Osteocyte (in vitro differentiated cells): Measurements from ENCODE around the gene KRT12. TPM values are rescaled to one million over a fixed set of nuclear protein-coding genes. Genes with fewer than 3 reads are reported as not detected.

Experiments used
- DNase-seq: peaks from one replicate; pipeline ENCODE4 v3.0.0; 2021; ENCODE audit warnings: mixed read lengths; ENCODE audit not compliant: unreplicated experiment; ENCODE audit errors: extremely low spot score
- H3K27ac Mint-ChIP-seq: one replicate; pipeline ENCODE4 v1.8.0; 2021; ENCODE audit warnings: mild to moderate bottlenecking, mixed read lengths; ENCODE audit not compliant: unreplicated experiment
- H3K27me3 Mint-ChIP-seq: one replicate; pipeline ENCODE4 v1.8.0; 2021; ENCODE audit warnings: mixed read lengths; ENCODE audit not compliant: unreplicated experiment
- H3K36me3 Mint-ChIP-seq: one replicate; pipeline ENCODE4 v1.8.0; 2021; ENCODE audit warnings: mixed read lengths; ENCODE audit not compliant: unreplicated experiment
- H3K4me1 Mint-ChIP-seq: one replicate; pipeline ENCODE4 v1.8.0; 2021; ENCODE audit warnings: mixed read lengths; ENCODE audit not compliant: unreplicated experiment
- H3K4me3 Mint-ChIP-seq: one replicate; pipeline ENCODE4 v1.8.0; 2021; ENCODE audit warnings: mild to moderate bottlenecking, moderate library complexity, mixed read lengths; ENCODE audit not compliant: unreplicated experiment
- H3K9me3 Mint-ChIP-seq: one replicate; pipeline ENCODE4 v1.8.0; 2021; ENCODE audit warnings: mixed read lengths; ENCODE audit not compliant: unreplicated experiment
- total RNA-seq: library from RNA; stranded (reverse); gene quantifications from 2 replicates; pipeline ENCODE4 v1.2.1, GENCODE V29; 2021
- TF ChIP-seq, protein P1 (sequence below): fragments of 200-600 bp; sonication (generic); IDR thresholded peaks from 2 replicates; pipeline ENCODE4 v1.5.0; 2021; ENCODE audit warnings: antibody characterized with exemption, mild to moderate bottlenecking, moderate library complexity

The KRT12 gene
- total RNA-seq, 1 donor from 2014 or later, result not detected

DNA sequence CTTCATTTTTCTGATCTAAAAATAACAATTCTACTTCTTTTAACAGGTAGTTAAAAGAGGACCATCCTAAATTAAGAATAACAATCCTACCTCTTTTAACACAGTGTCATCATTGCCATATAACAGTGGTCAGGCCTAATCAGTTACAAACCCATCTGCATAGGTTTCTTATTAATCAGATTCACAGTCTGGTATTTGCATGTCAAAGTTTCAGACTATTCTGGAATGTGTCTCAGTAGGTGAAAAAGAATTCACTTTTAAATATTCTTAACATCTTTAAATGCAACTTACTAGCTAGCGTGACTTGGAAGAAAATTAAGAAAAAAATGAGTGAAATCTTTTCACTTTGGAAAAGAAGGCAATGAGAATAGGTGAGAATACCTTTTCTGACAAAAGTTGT, 6.8 kb upstream of the KRT12 start:
- DNase-seq, result no peak

DNA sequence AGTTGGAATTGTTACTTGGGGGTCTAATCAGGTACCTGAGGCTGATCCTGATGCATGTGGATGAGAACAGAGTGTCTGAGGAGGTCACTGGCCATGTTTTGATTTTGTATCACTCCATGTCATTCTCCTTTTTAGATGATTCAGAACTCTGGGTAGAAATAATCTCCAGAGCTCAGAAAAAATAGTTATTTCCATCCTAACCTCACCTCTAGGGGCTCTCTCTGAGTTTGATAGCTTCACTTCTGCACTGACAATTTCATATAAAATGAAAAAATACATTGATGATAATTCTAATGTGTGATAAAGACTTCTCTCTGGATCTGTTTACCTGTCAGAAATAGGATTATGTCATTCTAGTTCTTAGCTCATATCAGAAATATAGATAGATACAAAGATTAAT, 6.2 kb upstream of the KRT12 start:
- Mint-ChIP-seq H3K9me3 (no peaks in the 10 kb centered on the region), H3K27me3 (peaks cover 5% of the 10 kb centered on the region), H3K4me3 (no peak overlapping the region), H3K36me3 (no peaks in the 10 kb centered on the region), H3K27ac (no peak overlapping the region), H3K4me1 (peaks cover 13% of the 10 kb centered on the region)
- TF ChIP-seq, protein P1, sequence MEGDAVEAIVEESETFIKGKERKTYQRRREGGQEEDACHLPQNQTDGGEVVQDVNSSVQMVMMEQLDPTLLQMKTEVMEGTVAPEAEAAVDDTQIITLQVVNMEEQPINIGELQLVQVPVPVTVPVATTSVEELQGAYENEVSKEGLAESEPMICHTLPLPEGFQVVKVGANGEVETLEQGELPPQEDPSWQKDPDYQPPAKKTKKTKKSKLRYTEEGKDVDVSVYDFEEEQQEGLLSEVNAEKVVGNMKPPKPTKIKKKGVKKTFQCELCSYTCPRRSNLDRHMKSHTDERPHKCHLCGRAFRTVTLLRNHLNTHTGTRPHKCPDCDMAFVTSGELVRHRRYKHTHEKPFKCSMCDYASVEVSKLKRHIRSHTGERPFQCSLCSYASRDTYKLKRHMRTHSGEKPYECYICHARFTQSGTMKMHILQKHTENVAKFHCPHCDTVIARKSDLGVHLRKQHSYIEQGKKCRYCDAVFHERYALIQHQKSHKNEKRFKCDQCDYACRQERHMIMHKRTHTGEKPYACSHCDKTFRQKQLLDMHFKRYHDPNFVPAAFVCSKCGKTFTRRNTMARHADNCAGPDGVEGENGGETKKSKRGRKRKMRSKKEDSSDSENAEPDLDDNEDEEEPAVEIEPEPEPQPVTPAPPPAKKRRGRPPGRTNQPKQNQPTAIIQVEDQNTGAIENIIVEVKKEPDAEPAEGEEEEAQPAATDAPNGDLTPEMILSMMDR, result peak; percentile 10
- DNase-seq, result no peak

More for the DNA sequence above, 6.8 kb upstream of the KRT12 start:
- no peaks in the 10 kb centered on the region for H3K36me3 Mint-ChIP-seq
- H3K4me1 Mint-ChIP-seq, result peaks cover 13% of the 10 kb centered on the region
- H3K4me3 Mint-ChIP-seq, result no peak overlapping the region
- H3K27me3 Mint-ChIP-seq, result peaks cover 4% of the 10 kb centered on the region
- H3K9me3 Mint-ChIP-seq, result no peaks in the 10 kb centered on the region
- TF ChIP-seq, protein P1, result no peak
- H3K27ac Mint-ChIP-seq, result no peak overlapping the region

DNA sequence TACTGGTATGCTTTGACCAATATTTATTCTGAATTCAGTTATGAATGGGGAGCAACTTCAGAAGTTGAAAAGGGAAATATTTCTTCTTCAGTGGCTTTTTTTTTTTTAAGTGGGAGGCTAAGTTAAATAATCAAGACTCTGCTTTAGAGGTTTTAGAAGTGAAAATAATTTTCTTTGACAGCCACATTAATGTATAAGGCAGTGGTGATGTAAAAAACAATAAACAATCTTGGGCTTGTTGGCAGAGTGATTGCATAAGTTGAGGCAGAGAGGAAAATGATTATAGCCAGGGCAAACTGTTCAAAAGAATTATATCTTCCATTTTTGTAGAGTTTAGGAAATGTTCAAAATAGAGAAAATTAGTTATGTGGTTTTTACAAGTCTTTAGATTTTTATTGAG, 5.4 kb upstream of the KRT12 start:
- Mint-ChIP-seq H3K9me3 (no peaks in the 10 kb centered on the region), H3K27me3 (peaks cover 8% of the 10 kb centered on the region), H3K27ac (no peak overlapping the region), H3K4me3 (no peak overlapping the region), H3K4me1 (peaks cover 13% of the 10 kb centered on the region), H3K36me3 (no peaks in the 10 kb centered on the region)
- DNase-seq, result no peak
- TF ChIP-seq, protein P1, result no peak

DNA sequence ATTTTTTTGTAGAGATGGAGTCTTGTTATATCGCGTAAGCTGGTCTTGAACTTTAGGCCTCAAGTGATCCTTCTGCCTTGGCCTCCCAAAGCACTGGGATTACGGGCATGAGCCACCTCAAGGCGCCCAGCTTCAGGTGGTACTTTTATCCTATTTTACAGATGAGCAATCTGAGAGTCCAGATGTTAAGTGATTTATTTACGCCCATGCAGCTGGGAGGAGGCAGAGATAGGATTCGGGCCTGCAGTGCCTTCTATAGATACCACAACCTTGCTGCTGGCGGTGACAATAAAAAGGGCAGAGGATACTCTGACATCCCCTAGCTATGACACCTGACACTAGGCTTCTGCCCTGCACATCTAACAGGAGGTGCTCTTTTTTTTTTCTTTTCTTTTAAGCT, 4.3 kb upstream of the KRT12 start:
- Mint-ChIP-seq H3K36me3 (no peaks in the 10 kb centered on the region), H3K9me3 (no peaks in the 10 kb centered on the region), H3K27ac (no peak overlapping the region), H3K4me1 (peaks cover 13% of the 10 kb centered on the region), H3K4me3 (no peak overlapping the region), H3K27me3 (peaks cover 15% of the 10 kb centered on the region)
- DNase-seq, result no peak
- TF ChIP-seq, protein P1, result no peak

DNA sequence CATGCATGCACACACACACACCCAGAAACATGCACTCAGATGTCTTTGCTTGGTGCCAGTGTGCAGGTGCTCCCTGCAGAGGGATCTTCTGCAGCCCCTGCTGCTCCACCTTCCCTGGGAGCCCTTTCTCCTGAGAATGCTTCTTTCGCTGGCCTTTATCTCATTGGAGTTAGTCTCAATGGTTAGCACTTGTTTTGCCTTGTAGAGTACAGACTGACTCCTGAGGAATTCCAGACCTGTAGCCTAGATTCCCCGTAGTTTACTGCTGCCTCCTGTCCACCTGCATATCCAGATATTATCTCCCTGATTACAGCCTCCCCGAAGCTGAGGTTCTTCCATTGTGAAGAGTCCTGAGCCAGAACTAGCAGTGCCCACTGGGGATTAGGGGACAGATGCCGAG, 3.1 kb upstream of the KRT12 start:
- Mint-ChIP-seq H3K9me3 (no peaks in the 10 kb centered on the region), H3K4me1 (peaks cover 13% of the 10 kb centered on the region), H3K27me3 (peaks cover 14% of the 10 kb centered on the region), H3K4me3 (no peak overlapping the region), H3K27ac (no peak overlapping the region), H3K36me3 (no peaks in the 10 kb centered on the region)
- TF ChIP-seq, protein P1, result no peak
- DNase-seq, result no peak
